Measurements from ENCODE around the gene DIO1. TPM values are rescaled to one million over a fixed set of nuclear protein-coding genes. Genes with fewer than 3 reads are reported as not detected.

The DIO1 gene
- total RNA-seq, 6 experiments from 2014 or later, result 27.2 to 132 (median 72.1) TPM

GRCh38 chr1:53860967-53861411, 33.0 kb upstream of the DIO1 start:
- DNase-seq (peak in 1 of 3 donors; percentile 52), ATAC-seq (peak; percentile 89 to 94 (median 90))
- TF ChIP-seq, protein P1, sequence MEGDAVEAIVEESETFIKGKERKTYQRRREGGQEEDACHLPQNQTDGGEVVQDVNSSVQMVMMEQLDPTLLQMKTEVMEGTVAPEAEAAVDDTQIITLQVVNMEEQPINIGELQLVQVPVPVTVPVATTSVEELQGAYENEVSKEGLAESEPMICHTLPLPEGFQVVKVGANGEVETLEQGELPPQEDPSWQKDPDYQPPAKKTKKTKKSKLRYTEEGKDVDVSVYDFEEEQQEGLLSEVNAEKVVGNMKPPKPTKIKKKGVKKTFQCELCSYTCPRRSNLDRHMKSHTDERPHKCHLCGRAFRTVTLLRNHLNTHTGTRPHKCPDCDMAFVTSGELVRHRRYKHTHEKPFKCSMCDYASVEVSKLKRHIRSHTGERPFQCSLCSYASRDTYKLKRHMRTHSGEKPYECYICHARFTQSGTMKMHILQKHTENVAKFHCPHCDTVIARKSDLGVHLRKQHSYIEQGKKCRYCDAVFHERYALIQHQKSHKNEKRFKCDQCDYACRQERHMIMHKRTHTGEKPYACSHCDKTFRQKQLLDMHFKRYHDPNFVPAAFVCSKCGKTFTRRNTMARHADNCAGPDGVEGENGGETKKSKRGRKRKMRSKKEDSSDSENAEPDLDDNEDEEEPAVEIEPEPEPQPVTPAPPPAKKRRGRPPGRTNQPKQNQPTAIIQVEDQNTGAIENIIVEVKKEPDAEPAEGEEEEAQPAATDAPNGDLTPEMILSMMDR (IDR thresholded peaks at IDR 0.05), result peak; percentile 71 to 91 (median 82)
- no peak for TF ChIP-seq POLR2A (IDR thresholded peaks at IDR 0.05)
- intact Hi-C loops (cut with DNase I), result no loop called here
- Histone ChIP-seq H3K27ac (no peak overlapping the region), H3K4me1 (no peaks in the 10 kb centered on the region), H3K9me3 (no peaks in the 10 kb centered on the region), H3K36me3 (peaks cover 0 to 48% (median 16%) of the 10 kb centered on the region in 4 donors), H3K27me3 (no peaks in the 10 kb centered on the region), H3K4me3 (no peak overlapping the region)

DNA sequence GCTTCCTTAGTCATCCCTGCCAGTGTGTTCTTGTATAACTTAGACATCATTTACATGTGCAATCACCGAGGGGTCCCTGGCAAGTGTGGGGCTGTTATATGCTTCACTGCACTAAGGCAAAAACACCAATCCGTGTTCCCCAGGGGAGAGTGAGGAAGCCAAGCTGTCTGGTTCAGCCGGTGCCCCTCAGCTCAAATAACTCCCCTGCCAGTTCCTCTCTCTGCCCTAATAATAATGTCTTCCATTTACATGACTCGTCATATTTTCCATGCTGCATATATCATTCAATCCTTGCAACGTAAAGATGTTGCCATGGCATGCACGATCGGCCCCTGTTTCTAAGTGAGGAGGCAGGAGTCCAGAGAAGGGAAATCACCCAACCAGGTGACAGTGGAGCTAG, 31.5 kb upstream of the DIO1 start:
- no peaks in the 10 kb centered on the region for H3K9me3 ChIP-seq
- ATAC-seq (no peak), DNase-seq (no peak)
- H3K36me3 ChIP-seq, result peaks cover 4 to 42% (median 16%) of the 10 kb centered on the region in 4 donors
- no peak overlapping the region for H3K4me3 ChIP-seq
- H3K27me3 ChIP-seq, result no peaks in the 10 kb centered on the region
- intact Hi-C loops (cut with DNase I), result no loop called here
- TF ChIP-seq POLR2A (IDR thresholded peaks at IDR 0.05), result no peak
- TF ChIP-seq, protein P1 (IDR thresholded peaks at IDR 0.05), result no peak
- no peaks in the 10 kb centered on the region for H3K4me1 ChIP-seq
- 94% methylated on average over 4 of the region's 7 CpGs for WGBS (ENCODE audit: insufficient coverage, low coverage, low lambda C conversion rate, missing lambda C conversion rate)
- no peak overlapping the region for H3K27ac ChIP-seq

DNA sequence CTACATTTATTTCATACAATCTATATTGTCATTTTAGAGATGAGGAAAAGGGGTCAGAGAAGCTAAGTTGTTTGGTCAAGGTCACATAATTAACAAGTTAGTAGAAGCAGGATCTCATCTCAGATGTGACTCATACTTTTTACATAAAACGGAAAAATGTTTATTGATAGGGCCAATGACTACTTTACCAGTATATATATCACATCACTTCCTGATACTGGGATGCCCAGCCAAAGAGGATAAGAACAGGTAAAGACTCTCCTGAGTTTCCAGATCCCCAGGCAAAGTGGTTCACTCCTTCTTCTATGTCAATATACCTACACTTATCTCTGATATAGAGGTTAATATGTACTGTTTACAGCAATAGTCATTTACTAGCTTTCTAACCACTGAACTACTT, 25.4 kb upstream of the DIO1 start:
- TF ChIP-seq, protein P1 (IDR thresholded peaks at IDR 0.05), result no peak
- TF ChIP-seq POLR2A (IDR thresholded peaks at IDR 0.05), result no peak
- H3K36me3 ChIP-seq, result peaks cover 0 to 62% (median 19%) of the 10 kb centered on the region in 4 donors
- H3K27ac ChIP-seq, result no peak overlapping the region
- 93% methylated on average over 1 of the region's 1 CpG for WGBS (ENCODE audit: insufficient coverage, low coverage, low lambda C conversion rate, missing lambda C conversion rate)
- ATAC-seq (no peak), DNase-seq (no peak)
- intact Hi-C loops (cut with DNase I), result no loop called here
- H3K9me3 ChIP-seq, result no peaks in the 10 kb centered on the region
- peaks cover 0 to 3% (median 0%) of the 10 kb centered on the region in 4 donors for H3K4me1 ChIP-seq
- H3K27me3 ChIP-seq, result no peaks in the 10 kb centered on the region
- H3K4me3 ChIP-seq, result no peak overlapping the region

DNA sequence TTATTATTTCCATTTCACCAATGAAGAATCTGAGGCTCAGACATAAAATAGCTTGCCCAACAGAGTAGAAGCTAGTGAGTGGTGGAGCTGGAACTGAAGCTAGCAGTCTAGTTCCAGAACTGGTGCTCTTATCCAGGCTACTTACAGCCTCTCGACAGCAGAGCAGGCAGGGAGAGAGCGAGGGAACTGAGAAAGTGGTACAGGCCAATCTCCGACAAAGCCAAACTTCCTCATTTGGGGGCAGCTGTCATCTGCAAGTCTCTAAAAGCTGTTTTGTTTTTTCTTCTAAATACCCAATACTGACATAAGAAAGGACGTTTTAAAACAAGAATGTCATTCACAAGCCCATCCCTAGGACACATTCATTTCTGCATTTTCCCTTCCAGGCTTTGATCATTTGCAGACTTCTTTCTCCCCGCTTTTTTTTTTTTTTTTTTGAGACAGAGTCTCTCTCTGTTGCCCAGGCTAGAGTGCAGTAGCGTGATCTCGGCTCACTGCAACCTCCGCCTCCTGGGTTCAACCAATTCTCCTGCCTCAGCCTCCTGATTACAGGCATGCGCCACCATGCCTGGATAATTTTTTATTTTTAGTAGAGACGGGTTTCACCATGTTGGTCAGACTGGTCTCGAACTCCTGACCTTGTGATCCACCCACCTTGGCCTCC, 24.4 kb upstream of the DIO1 start:
- Histone ChIP-seq H3K9me3 (no peaks in the 10 kb centered on the region), H3K27ac (no peak overlapping the region), H3K36me3 (peaks cover 0 to 63% (median 19%) of the 10 kb centered on the region in 4 donors), H3K27me3 (no peaks in the 10 kb centered on the region), H3K4me3 (no peak overlapping the region), H3K4me1 (peaks cover 0 to 3% (median 0%) of the 10 kb centered on the region in 4 donors)
- no peak for TF ChIP-seq POLR2A (IDR thresholded peaks at IDR 0.05)
- TF ChIP-seq, protein P1 (IDR thresholded peaks at IDR 0.05), result no peak
- DNase-seq (no peak), ATAC-seq (no peak)
- intact Hi-C loops (cut with DNase I), result no loop called here
- 86% methylated on average over 11 of the region's 11 CpGs for WGBS (ENCODE audit: insufficient coverage, low coverage, low lambda C conversion rate, missing lambda C conversion rate)
